Activated CD8-positive, alpha-beta T cell treated with anti-CD3 and anti-CD28 coated beads for 36 hours (primary cell): ENCODE data around the gene UBE2O. TPM values are rescaled to one million over a fixed set of nuclear protein-coding genes. Genes with fewer than 3 reads are reported as not detected.

ENCODE experiments used
- ATAC-seq: fragments of 200-7000 bp; cut with Tn5 transposase; one replicate; pipeline ENCODE4 v1.10.0; 2021; ENCODE audit warnings: mild to moderate bottlenecking, moderate library complexity
- CTCF ChIA-PET: fragments of 350-600 bp; sonication (Branson Sonifier 250); formaldehyde crosslinking; loops from one replicate; lab custom pipeline; 2021; ENCODE audit warnings: antibody characterized with exemption; lab: Charles Lee
- POLR2A ChIA-PET: fragments of 350-600 bp; sonication (Branson Sonifier 250); formaldehyde crosslinking; loops from one replicate; lab custom pipeline; 2021; ENCODE audit warnings: antibody characterized with exemption; lab: Charles Lee
- DNase-seq: peaks from one replicate; pipeline ENCODE4 v3.0.0-alpha.2; 2020
- H3K27ac Mint-ChIP-seq: one replicate; pipeline ENCODE4 v1.8.0; 2021; ENCODE audit warnings: mild to moderate bottlenecking, mixed read lengths
- H3K27me3 Mint-ChIP-seq: one replicate; pipeline ENCODE4 v1.8.0; 2021; ENCODE audit warnings: mixed read lengths
- H3K36me3 Mint-ChIP-seq: one replicate; pipeline ENCODE4 v1.8.0; 2021; ENCODE audit warnings: low read depth, mixed read lengths
- H3K4me1 Mint-ChIP-seq: one replicate; pipeline ENCODE4 v1.8.0; 2021; ENCODE audit warnings: low read depth, mixed read lengths
- H3K4me3 Mint-ChIP-seq: one replicate; pipeline ENCODE4 v1.8.0; 2021; ENCODE audit warnings: mild to moderate bottlenecking, moderate library complexity, mixed read lengths
- H3K9me3 Mint-ChIP-seq: one replicate; pipeline ENCODE4 v1.8.0; 2021; ENCODE audit warnings: mixed read lengths
- intact Hi-C: fragments of 100-400 bp; cut with micrococcal nuclease; formaldehyde crosslinking; loops from one replicate; pipeline ENCODE4 v1.10.0; 2022
- total RNA-seq, 2 experiments: library from RNA; stranded (reverse); gene quantifications; one replicate each; pipeline ENCODE4 v1.2.3, GENCODE V29; 2021
- TF ChIP-seq, protein P1 (sequence below): fragments of 200-600 bp; IDR thresholded peaks from one replicate; pipeline ENCODE4 v1.8.0; 2022; ENCODE audit warnings: antibody characterized with exemption, mild to moderate bottlenecking

The UBE2O gene
- total RNA-seq, 2 experiments from 2014 or later: 36.8 to 39.5 TPM

DNA sequence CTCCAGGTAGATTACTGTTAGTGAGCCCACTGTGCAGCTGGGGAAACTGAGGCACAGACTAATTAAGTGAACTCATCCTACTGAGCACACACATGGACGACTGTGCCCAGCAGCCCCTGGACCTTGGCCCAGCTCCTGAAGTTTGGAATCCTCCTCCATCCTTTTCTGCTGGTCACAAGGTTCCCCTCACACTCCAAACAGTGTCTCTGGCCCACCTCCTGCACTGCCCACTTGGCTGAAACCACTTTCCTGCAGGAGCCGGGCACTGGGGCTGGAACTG lies 44.7 kb upstream of the UBE2O start:
- H3K36me3 Mint-ChIP-seq: no peaks in the 10 kb centered on the region
- intact Hi-C loops: no loop called here
- H3K27me3 Mint-ChIP-seq: no peaks in the 10 kb centered on the region
- no peaks in the 10 kb centered on the region for H3K9me3 Mint-ChIP-seq
- H3K27ac Mint-ChIP-seq: no peak overlapping the region
- TF ChIP-seq, protein P1, sequence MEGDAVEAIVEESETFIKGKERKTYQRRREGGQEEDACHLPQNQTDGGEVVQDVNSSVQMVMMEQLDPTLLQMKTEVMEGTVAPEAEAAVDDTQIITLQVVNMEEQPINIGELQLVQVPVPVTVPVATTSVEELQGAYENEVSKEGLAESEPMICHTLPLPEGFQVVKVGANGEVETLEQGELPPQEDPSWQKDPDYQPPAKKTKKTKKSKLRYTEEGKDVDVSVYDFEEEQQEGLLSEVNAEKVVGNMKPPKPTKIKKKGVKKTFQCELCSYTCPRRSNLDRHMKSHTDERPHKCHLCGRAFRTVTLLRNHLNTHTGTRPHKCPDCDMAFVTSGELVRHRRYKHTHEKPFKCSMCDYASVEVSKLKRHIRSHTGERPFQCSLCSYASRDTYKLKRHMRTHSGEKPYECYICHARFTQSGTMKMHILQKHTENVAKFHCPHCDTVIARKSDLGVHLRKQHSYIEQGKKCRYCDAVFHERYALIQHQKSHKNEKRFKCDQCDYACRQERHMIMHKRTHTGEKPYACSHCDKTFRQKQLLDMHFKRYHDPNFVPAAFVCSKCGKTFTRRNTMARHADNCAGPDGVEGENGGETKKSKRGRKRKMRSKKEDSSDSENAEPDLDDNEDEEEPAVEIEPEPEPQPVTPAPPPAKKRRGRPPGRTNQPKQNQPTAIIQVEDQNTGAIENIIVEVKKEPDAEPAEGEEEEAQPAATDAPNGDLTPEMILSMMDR: no peak
- H3K4me3 Mint-ChIP-seq: no peak overlapping the region
- ChIA-PET POLR2A (interaction anchor here (0.9 kb wide), 1 partner anchor 59 kb away, joined by 3 read pairs; no protein-coding TSS in a partner anchor), CTCF (interaction anchor here (1.0 to 1.8 kb wide), 4 partner anchors 10 to 194 kb away, joined by 3 to 5 read pairs (median 3); no protein-coding TSS in a partner anchor)
- no peak for ATAC-seq
- no peak for DNase-seq
- H3K4me1 Mint-ChIP-seq: peaks cover 61% of the 10 kb centered on the region

DNA sequence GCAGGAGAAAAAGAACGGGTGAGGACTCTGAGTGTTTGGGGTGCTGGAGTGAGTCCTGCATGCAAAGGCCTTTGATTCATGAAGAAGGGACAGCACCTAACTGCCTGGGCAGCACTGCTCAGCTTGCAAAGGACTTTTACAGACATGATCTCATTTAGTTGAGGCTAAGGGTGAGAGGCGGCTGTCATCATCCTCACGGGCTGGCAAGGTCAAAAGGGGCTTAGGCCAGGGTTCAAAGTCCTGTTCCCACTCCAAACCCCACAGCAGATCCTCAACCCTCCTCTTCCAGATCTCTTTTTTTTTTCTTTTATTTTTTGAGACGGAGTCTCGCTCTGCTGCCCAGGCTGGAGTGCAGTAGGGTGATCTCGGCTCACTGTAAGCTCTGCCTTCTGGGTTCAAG lies 43.5 kb upstream of the UBE2O start:
- Mint-ChIP-seq H3K4me3 (no peak overlapping the region), H3K9me3 (no peaks in the 10 kb centered on the region), H3K4me1 (peaks cover 64% of the 10 kb centered on the region), H3K27me3 (no peaks in the 10 kb centered on the region), H3K27ac (no peak overlapping the region), H3K36me3 (no peaks in the 10 kb centered on the region)
- intact Hi-C loops: no loop called here
- DNase-seq: peak; percentile 20
- no peak for ATAC-seq
- CTCF ChIA-PET: interaction anchor here (1.2 kb wide), 1 partner anchor 89 kb away, joined by 3 read pairs; no protein-coding TSS in a partner anchor
- POLR2A ChIA-PET: interaction anchor here (0.8 to 1.3 kb wide), 3 partner anchors 46 to 112 kb away, joined by 3 to 5 read pairs (median 4); partner anchors contain the start of gene SPHK1
- TF ChIP-seq, protein P1: no peak

DNA sequence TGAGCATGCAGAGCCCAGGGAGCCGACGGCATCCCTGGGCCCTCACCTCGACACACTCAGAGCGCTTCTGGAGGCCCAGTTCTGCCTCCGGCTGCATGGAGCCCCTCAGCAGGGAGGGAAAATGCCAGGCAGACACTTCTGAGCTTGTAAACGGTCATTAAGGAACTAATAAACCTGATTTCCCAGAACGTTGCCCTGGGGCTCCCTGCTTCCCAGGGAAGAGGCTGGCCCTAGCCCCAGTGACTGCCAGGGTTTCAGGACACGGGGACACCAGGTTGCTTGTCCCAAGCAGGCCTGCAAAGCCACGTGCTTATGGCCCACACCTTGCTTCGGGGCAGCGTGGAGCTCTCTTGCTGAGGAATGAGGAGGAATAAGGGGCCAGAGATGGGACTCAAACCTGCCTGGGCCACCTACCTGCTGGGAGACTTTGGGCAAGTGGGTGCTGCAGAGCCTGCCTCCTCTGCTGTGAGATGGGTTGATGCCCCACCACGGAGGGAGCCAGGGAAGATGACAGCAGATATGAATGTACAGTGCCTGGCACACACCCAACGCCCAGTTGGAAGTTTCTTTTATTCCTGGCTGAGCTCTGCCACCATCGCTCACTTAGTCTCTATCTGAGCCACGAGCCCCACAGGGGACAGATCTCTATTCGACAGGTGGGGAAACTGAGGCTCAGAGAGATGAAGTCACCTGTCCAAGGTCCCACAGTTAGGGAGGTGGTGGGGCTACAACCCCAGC lies 42.9 kb upstream of the UBE2O start:
- CTCF ChIA-PET: interaction anchor here (1.0 kb wide), 1 partner anchor 87 kb away, joined by 4 read pairs; no protein-coding TSS in a partner anchor
- H3K27ac Mint-ChIP-seq: no peak overlapping the region

DNA sequence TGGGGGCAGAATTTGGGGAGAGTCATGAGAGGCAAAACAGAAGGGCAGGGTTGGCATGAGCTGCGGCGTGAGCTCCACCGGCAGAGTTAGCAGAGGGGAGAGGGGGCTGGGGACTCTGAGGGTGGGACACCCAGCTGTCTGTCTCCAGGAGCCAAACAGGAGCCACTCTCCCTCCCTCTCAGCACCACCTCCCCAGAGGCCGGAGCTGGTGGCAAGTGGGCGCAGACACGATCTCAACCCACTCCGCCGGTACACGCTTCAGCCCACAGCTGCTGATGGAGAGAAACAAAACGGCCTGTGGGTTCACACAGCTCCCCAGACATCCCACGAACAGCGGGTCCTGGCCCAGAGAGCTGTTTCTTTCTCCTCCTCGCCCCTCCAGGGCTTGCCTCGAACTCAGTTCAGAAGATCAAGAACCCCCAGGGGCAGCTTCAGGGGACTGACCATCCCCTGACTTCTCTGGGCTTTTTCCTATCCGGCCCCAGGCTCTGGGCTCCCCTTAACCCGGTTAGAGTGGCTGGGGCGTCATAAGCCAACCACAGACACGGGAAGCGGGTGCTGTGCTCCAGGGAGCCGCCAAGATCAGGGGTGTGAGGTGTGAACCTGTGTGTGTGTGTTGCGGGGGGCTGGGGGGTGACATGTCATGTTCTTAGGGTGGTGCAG lies 40.7 kb upstream of the UBE2O start:
- H3K4me1 Mint-ChIP-seq: peaks cover 58% of the 10 kb centered on the region

More for the DNA sequence above, 42.9 kb upstream of the UBE2O start:
- TF ChIP-seq, protein P1: no peak
- POLR2A ChIA-PET: interaction anchor here (0.8 to 1.3 kb wide), 4 partner anchors 10 to 111 kb away, joined by 3 to 5 read pairs (median 4); partner anchors contain the start of gene SPHK1
- no peak for DNase-seq
- H3K9me3 Mint-ChIP-seq: no peaks in the 10 kb centered on the region
- H3K4me3 Mint-ChIP-seq: no peak overlapping the region
- intact Hi-C loops: no loop called here
- ATAC-seq: no peak
- H3K4me1 Mint-ChIP-seq: peaks cover 67% of the 10 kb centered on the region
- no peaks in the 10 kb centered on the region for H3K27me3 Mint-ChIP-seq
- H3K36me3 Mint-ChIP-seq: no peaks in the 10 kb centered on the region

More for the DNA sequence above, 40.7 kb upstream of the UBE2O start:
- ChIA-PET CTCF (interaction anchor here (0.8 to 3.8 kb wide), 8 partner anchors 9 to 96 kb away, joined by 3 to 22 read pairs (median 4); partner anchors contain the start of gene AANAT), POLR2A (interaction anchor here (1.4 to 3.0 kb wide), 4 partner anchors 9 to 42 kb away, joined by 3 to 7 read pairs (median 3); partner anchors contain the start of gene UBE2O)
- TF ChIP-seq, protein P1: no peak
- intact Hi-C loops: no loop called here
- Mint-ChIP-seq H3K27me3 (no peaks in the 10 kb centered on the region), H3K9me3 (no peaks in the 10 kb centered on the region), H3K36me3 (no peaks in the 10 kb centered on the region), H3K27ac (peak overlapping the region; percentile 90), H3K4me3 (peak overlapping the region; percentile 58)
- peak; percentile 54 for DNase-seq
- ATAC-seq: peak; percentile 4
